Aorta (tissue), 5 donors: Measurements from ENCODE around the gene HTR4. TPM values are rescaled to one million over a fixed set of nuclear protein-coding genes. Genes with fewer than 3 reads are reported as not detected.
"Not testable (repeated sequence)": the region's sequence is repeated elsewhere in the genome, so short reads cannot be mapped to it uniquely, and the experiment has no call there.

Source experiments
- ATAC-seq: fragments of 200-7000 bp; cut with Tn5 transposase; one replicate; pipeline ENCODE4 v1.9.1; 2022; ENCODE audit warnings: moderate library complexity; ENCODE audit not compliant: low FRiP score
- DNase-seq, 2 donors: peaks; one replicate each; pipeline ENCODE4 v3.0.0-alpha.2; 2020
- H3K27ac ChIP-seq, 2 donors: one replicate each; pipeline ENCODE4 v1.5.1; 2013; ENCODE audit warnings: low read length in 2 of 2, mild to moderate bottlenecking in 2 of 2, moderate library complexity in 2 of 2, control low read depth in 1 of 2, inconsistent platforms in 1 of 2, low read depth in 1 of 2
- H3K27me3 ChIP-seq, 2 donors: one replicate each; pipeline ENCODE4 v1.6.1; 2013; ENCODE audit warnings: control low read depth in 1 of 2, low read length in 1 of 2, mild to moderate bottlenecking in 1 of 2, moderate library complexity in 1 of 2; ENCODE audit not compliant: insufficient read depth in 2 of 2, control insufficient read depth in 1 of 2
- H3K36me3 ChIP-seq, 2 donors: one replicate each; pipeline ENCODE4 v1.6.1; 2013; ENCODE audit warnings: control low read depth in 1 of 2, low read length in 1 of 2, mild to moderate bottlenecking in 1 of 2; ENCODE audit not compliant: insufficient read depth in 2 of 2, control insufficient read depth in 1 of 2
- H3K4me1 ChIP-seq, 2 donors: one replicate each; pipeline ENCODE4 v1.6.1; 2013; ENCODE audit warnings: low read length in 2 of 2, control low read depth in 1 of 2, mild to moderate bottlenecking in 1 of 2, moderate library complexity in 1 of 2; ENCODE audit not compliant: insufficient read depth in 2 of 2, control insufficient read depth in 1 of 2
- H3K4me3 ChIP-seq, 2 donors: one replicate each; pipeline ENCODE4 v1.5.1; 2013; ENCODE audit warnings: low read length in 2 of 2, control low read depth in 1 of 2, mild to moderate bottlenecking in 1 of 2
- H3K9me3 ChIP-seq: one replicate; pipeline ENCODE4 v1.6.1; 2013; ENCODE audit warnings: mild to moderate bottlenecking, low read length; ENCODE audit not compliant: control insufficient read depth
- WGBS, 2 donors: extraction: QIAGEN DNeasy Blood & Tissue Kit; methylation state at CpG; one replicate each; pipeline ENCODE4 v1.1.7; 2013; 5-methylcytosine and 5-hydroxymethylcytosine counted together
- intact Hi-C, 2 donors: fragments of 100-400 bp; cut with DNase I; formaldehyde crosslinking; loops; one replicate each; pipeline versions ENCODE4 v1.14.2 to v1.15.0; 2022
- polyA plus RNA-seq, 2 donors: library from polyadenylated mRNA; stranded (reverse); fragments of 200-250 nt; gene quantifications; one replicate each; pipeline ENCODE4 v1.2.3, GENCODE V29; 2013
- total RNA-seq, 2 donors: library from RNA; stranded (reverse); fragmentation: NEBNext Ultra II Directional; extraction: Animal tissue kit (Norgen Biotek cat#: 25700); gene quantifications; one replicate each; pipeline ENCODE4 v1.2.1, GENCODE V29; 2021
- donor health status: healthy with polysubstance abuse.
- donor health status: Bipolar disorder and iron deficiency.
- donor health status: DM: no; HTN: no; CAD: no.
- donor health status: DM: no; HTN: no; CAD: no.
- donor health status: DM: yes; HTN: yes; CAD: no.

Gene HTR4
- total and polyA plus RNA-seq, 4 donors, result 0.90 to 2.3 (median 1.5) TPM; not detected in 1

GRCh38 chr5:148477429-148477828 lies 176.9 kb downstream of the HTR4 start:
- DNase-seq, result no peak
- no peaks in the 10 kb centered on the region for H3K27me3 ChIP-seq
- H3K4me1 ChIP-seq, result peaks cover 0 to 2% of the 10 kb centered on the region in 2 donors
- H3K9me3 ChIP-seq, result no peaks in the 10 kb centered on the region
- no peak for ATAC-seq
- 80 to 84% methylated on average over 3 of the region's 3 CpGs for WGBS, 2 donors
- intact Hi-C loops, result no loop called here
- H3K4me3 ChIP-seq, result no peak overlapping the region
- no peak overlapping the region for H3K27ac ChIP-seq
- H3K36me3 ChIP-seq, result no peaks in the 10 kb centered on the region

DNA sequence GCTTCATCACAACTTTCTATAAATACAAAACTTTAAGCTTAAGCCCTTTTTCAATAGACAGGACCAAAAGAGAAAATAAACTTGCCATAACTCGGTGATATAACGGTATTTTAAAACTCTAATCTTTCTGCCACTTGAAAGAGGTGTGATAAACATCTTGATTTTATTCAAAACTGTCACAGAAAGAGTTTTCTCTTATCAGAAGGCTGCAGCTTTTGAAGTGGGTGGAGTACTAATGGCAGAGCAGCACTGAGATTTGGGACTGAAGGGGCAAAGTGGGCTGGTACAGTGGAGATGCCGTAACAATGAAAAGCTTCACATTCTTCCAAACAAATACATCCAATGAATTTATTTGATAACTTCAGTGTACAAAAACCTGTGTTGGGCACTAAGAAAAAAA lies 178.0 kb downstream of the HTR4 start:
- WGBS, 2 donors, result 75 to 79% methylated on average over 3 of the region's 3 CpGs
- Histone ChIP-seq H3K27me3 (no peaks in the 10 kb centered on the region), H3K36me3 (no peaks in the 10 kb centered on the region), H3K27ac (no peak overlapping the region), H3K4me3 (no peak overlapping the region), H3K4me1 (peaks cover 0 to 2% of the 10 kb centered on the region in 2 donors), H3K9me3 (no peaks in the 10 kb centered on the region)
- ATAC-seq (no peak), DNase-seq (no peak)
- intact Hi-C loops, result no loop called here

DNA sequence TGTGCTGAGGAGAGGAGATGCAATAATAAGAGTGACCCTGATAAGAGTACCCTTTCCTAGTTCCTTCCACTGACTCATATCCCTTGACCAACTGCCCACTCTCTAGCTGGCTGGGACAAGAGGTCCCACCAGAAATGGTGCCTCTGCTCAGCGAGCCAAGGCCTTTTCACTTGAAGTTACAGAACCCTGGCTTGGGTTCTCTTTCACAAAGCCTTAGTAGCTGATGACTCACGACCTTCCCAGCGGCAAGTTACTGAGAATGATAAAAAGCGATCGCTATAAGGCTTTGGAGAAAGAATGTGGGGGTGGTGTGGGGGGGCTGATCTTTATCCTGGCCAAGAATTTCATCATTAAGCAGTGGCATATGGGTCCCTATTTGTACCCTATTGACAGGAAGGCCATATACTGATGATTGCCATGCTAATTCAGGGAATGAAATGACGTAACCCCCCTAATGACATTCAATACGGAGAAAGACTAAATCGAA lies 180.3 kb downstream of the HTR4 start:
- Histone ChIP-seq H3K4me3 (no peak overlapping the region), H3K27ac (no peak overlapping the region), H3K27me3 (no peaks in the 10 kb centered on the region), H3K36me3 (no peaks in the 10 kb centered on the region), H3K4me1 (peaks cover 0 to 2% of the 10 kb centered on the region in 2 donors), H3K9me3 (no peaks in the 10 kb centered on the region)
- DNase-seq (peak in 1 of 2 donors; percentile 86), ATAC-seq (peak; percentile 91)
- intact Hi-C loops, result no loop called here
- WGBS, 2 donors, result 48 to 58% methylated on average over 8 of the region's 8 CpGs

- Histone ChIP-seq H3K9me3 (no peaks in the 10 kb centered on the region), H3K27ac (no peak overlapping the region), H3K27me3 (no peaks in the 10 kb centered on the region), H3K36me3 (no peaks in the 10 kb centered on the region), H3K4me1 (no peaks in the 10 kb centered on the region), H3K4me3 (no peak overlapping the region)
- DNase-seq, result no peak
- no peak for ATAC-seq
- 35 to 45% methylated on average over 2 of the region's 2 CpGs for WGBS, 2 donors
- intact Hi-C loops, result no loop called here
These were observed 182.9 kb downstream of the HTR4 start for GRCh38 chr5:148471379-148471778.

GRCh38 chr5:148469501-148469935 lies 184.8 kb downstream of the HTR4 start:
- H3K36me3 ChIP-seq, result no peaks in the 10 kb centered on the region
- H3K4me3 ChIP-seq, result no peak overlapping the region
- ATAC-seq (peak; percentile 49), DNase-seq (peak in 1 of 2 donors; percentile 48)
- intact Hi-C loops, result no loop called here
- H3K27ac ChIP-seq, result peak overlapping the region in 1 of 2 donors; percentile 43
- no peaks in the 10 kb centered on the region for H3K27me3 ChIP-seq
- no peaks in the 10 kb centered on the region for H3K9me3 ChIP-seq
- 39 to 43% methylated on average over 4 of the region's 4 CpGs for WGBS, 2 donors
- H3K4me1 ChIP-seq, result no peaks in the 10 kb centered on the region

DNA sequence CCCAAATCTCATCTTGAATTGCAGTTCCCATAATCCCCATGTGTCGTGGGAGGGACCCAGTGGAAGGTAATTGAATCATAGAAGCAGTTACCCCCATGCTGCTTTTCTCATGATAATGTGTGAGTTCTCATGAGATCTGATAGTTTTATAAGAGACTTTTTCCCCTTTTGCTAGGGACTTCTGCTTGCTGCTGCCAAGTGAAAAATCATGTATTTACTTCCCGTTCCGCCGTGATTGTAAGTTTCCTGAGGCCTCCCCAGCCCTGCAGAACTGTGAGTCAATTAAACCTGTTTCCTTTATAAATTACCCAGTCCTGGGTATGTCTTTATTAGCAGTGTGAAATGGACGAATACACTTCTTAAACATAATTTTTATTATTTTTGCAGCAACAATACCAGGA lies 185.6 kb downstream of the HTR4 start:
- WGBS, 2 donors, result 83 to 84% methylated on average over 5 of the region's 5 CpGs
- ATAC-seq, H3K27me3 ChIP-seq, H3K4me3 ChIP-seq, H3K9me3 ChIP-seq, H3K36me3 ChIP-seq, DNase-seq, H3K4me1 ChIP-seq, intact Hi-C loops: not testable (repeated sequence)
- peak overlapping the region in 1 of 2 donors; percentile 67 for H3K27ac ChIP-seq

DNA sequence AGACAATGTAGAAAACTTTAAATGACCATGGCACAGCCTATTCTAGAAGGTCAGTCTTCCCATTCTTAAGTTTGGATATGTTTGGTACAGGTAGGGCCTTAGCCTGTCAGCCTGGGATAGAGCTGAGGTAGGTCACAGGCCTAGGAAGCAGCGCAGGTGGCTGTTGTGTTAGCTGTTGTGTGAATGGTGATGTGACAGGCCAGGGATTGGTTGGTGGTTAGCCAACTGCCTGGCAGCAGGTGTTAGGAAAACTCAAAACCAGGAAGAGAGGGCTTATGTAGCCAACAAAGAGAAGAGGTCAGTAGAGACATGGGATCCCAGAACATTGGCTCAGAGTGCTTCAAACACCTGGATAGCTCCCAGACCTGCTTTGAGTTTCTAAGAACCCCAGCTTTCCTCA lies 186.4 kb downstream of the HTR4 start:
- no peak overlapping the region for H3K4me3 ChIP-seq
- ATAC-seq (no peak), DNase-seq (no peak)
- no peaks in the 10 kb centered on the region for H3K4me1 ChIP-seq
- intact Hi-C loops, result no loop called here
- H3K27me3 ChIP-seq, result no peaks in the 10 kb centered on the region
- H3K27ac ChIP-seq, result peak overlapping the region; percentile 34 to 67
- no peaks in the 10 kb centered on the region for H3K36me3 ChIP-seq
- 95% methylated on average over 1 of the region's 1 CpG for WGBS, 2 donors
- H3K9me3 ChIP-seq, result no peaks in the 10 kb centered on the region

- H3K27me3 ChIP-seq, result no peaks in the 10 kb centered on the region
- H3K4me1 ChIP-seq, result no peaks in the 10 kb centered on the region
- H3K27ac ChIP-seq, result no peak overlapping the region
- DNase-seq, result no peak
- WGBS, 2 donors, result 60 to 64% methylated on average over 4 of the region's 4 CpGs
- no peak for ATAC-seq
- no peaks in the 10 kb centered on the region for H3K9me3 ChIP-seq
- H3K36me3 ChIP-seq, result no peaks in the 10 kb centered on the region
- intact Hi-C loops, result no loop called here
- no peak overlapping the region for H3K4me3 ChIP-seq
These were observed 188.1 kb downstream of the HTR4 start for GRCh38 chr5:148466236-148466580.

DNA sequence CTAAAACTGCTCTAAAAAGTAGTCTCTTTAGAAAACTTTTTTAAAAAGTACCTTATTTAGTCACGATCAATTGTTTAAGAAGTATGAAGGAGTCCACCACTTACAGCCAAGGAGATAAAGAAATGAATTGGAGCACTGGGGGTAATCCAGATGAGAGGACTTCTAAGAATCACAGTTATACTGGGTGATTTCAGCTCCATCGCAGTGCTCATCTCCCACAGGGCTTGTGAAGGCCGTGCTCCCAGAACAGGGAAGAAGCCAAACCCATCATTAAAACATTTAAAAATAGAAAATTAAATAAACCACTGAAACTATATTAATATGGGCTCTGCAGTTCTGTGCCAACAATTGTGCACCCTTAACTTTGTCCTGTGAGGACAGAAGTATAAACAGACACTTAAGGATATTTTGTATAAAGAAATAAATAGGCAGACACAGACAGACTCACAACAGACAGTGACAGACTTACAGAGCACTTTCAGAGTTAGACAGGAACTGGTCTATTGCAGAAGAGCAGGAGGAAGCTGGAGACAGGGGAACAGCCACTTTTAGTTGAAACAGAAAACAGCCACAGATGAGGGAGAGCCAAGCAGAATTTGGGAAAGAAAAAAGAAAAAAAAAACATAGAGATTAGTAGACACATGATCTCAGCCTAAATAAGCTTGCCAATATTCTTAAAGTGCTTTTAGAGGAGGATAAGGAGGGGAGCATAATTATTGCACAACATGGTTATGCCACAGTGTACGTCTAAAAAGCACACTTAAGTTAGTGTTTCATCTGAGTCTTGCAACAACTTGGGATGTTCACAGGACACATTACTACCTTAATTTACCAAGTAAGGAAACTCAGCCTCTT lies 188.7 kb downstream of the HTR4 start:
- intact Hi-C loops, result no loop called here
- Histone ChIP-seq H3K27ac (peak overlapping the region in 1 of 2 donors; percentile 28), H3K27me3 (no peaks in the 10 kb centered on the region), H3K36me3 (no peaks in the 10 kb centered on the region), H3K4me3 (no peak overlapping the region), H3K9me3 (no peaks in the 10 kb centered on the region), H3K4me1 (no peaks in the 10 kb centered on the region)
- no peak for DNase-seq
- 18 to 20% methylated on average over 4 of the region's 4 CpGs for WGBS, 2 donors
- peak; percentile 77 for ATAC-seq
